HepG2 (cell line): ENCODE results near the gene TBC1D19. TPM values are rescaled to one million over a fixed set of nuclear protein-coding genes. Genes with fewer than 3 reads are reported as not detected.

Experiments used
- ADNP ChIP-seq: sonication (generic); formaldehyde crosslinking; IDR thresholded peaks from 2 replicates; pipeline ENCODE4 v1.4.0; 2020; ENCODE audit warnings: missing genetic modification reagents
- AKAP8 ChIP-seq: sonication (generic); formaldehyde crosslinking; IDR thresholded peaks from 2 replicates; pipeline ENCODE4 v1.5.1; 2020; ENCODE audit warnings: mild to moderate bottlenecking, missing genetic modification reagents
- HNRNPK ChIP-seq: fragments of 200-400 bp; formaldehyde crosslinking; IDR thresholded peaks from 2 replicates; pipeline ENCODE4 v1.6.1; 2018; ENCODE audit warnings: low read length, low read depth, moderate library complexity, mild to moderate bottlenecking; ENCODE audit not compliant: poor library complexity, severe bottlenecking
- IKZF4 ChIP-seq: sonication (generic); formaldehyde crosslinking; IDR thresholded peaks from 2 replicates; pipeline ENCODE4 v1.5.1; 2020; ENCODE audit warnings: borderline replicate concordance, mild to moderate bottlenecking, low read depth, missing genetic modification reagents; ENCODE audit errors: not compliant biosample characterization
- MAX ChIP-seq: IDR thresholded peaks from 2 replicates; pipeline ENCODE4 v1.6.1; 2012; ENCODE audit warnings: inconsistent platforms
- MBD4 ChIP-seq: IDR thresholded peaks from 2 replicates; pipeline ENCODE4 v1.6.1; 2012; ENCODE audit warnings: low read length, inconsistent platforms, borderline replicate concordance
- SAFB2 ChIP-seq: sonication (generic); formaldehyde crosslinking; IDR thresholded peaks from 2 replicates; pipeline ENCODE4 v1.5.1; 2020; ENCODE audit warnings: missing genetic modification reagents, low read depth, mild to moderate bottlenecking, borderline replicate concordance
- TCF12 ChIP-seq, 2 experiments: fragments of 450-650 bp in 1 of 2; sonication (generic) in 1 of 2; formaldehyde crosslinking in 1 of 2; IDR thresholded peaks; 2 replicates each; pipeline versions ENCODE4 v1.6.1 to v1.8.0; 2017 to 2022; ENCODE audit warnings: antibody characterized with exemption in 1 of 2, mild to moderate bottlenecking in 1 of 2, missing genetic modification reagents in 1 of 2, moderate library complexity in 1 of 2
- YEATS4 ChIP-seq: sonication (generic); formaldehyde crosslinking; IDR thresholded peaks from 2 replicates; pipeline ENCODE4 v1.4.0; 2020; ENCODE audit warnings: missing genetic modification reagents, borderline replicate concordance
- ZNF230 ChIP-seq: sonication (generic); formaldehyde crosslinking; IDR thresholded peaks from 2 replicates; pipeline ENCODE4 v1.4.0; 2020; ENCODE audit warnings: mild to moderate bottlenecking, missing genetic modification reagents
- ZNF326 ChIP-seq: sonication (generic); formaldehyde crosslinking; IDR thresholded peaks from 2 replicates; pipeline ENCODE4 v1.4.0; 2020; ENCODE audit warnings: missing genetic modification reagents, borderline replicate concordance
- ZNF749 ChIP-seq: sonication (generic); formaldehyde crosslinking; IDR thresholded peaks from 2 replicates; pipeline ENCODE4 v1.8.0; 2022; ENCODE audit warnings: mild to moderate bottlenecking, missing genetic modification reagents, moderate library complexity, borderline replicate concordance
- polyA plus RNA-seq, 8 experiments: library from polyadenylated mRNA; depleted of rRNA in 3 of 8; stranded (reverse) in 7 of 8; unstranded in 1 of 8; fragments of >200 nt; fragmentation: Illumina TruSeq in 4 of 8; extraction: Trizol in 4 of 8; gene quantifications; 2 replicates each; pipeline versions ENCODE4 v1.2.1 to v1.2.3, GENCODE V29; 2011 to 2016; ENCODE audit warnings: low read depth in 4 of 8, missing spikeins in 1 of 8, mixed read lengths in 1 of 8; ENCODE audit not compliant: insufficient read depth in 1 of 8
- total RNA-seq, 5 experiments: library from RNA; depleted of rRNA; stranded (reverse); fragments of >200 nt; fragmentation: Illumina TruSeq; extraction: Trizol; gene quantifications; 2 replicates each; pipeline ENCODE4 v1.2.3, GENCODE V29; 2016; ENCODE audit warnings: low read depth in 1 of 5
- TF ChIP-seq, protein P1 (sequence below): sonication (generic); formaldehyde crosslinking; IDR thresholded peaks from 2 replicates; pipeline ENCODE4 v1.5.1; 2020; ENCODE audit warnings: mild to moderate bottlenecking, missing genetic modification reagents, borderline replicate concordance
- TF ChIP-seq, protein P2 (sequence below): sonication (generic); formaldehyde crosslinking; IDR thresholded peaks from 2 replicates; pipeline ENCODE4 v1.9.0; 2021; ENCODE audit warnings: missing genetic modification reagents, borderline replicate concordance

TBC1D19 gene
- total and polyA plus RNA-seq, 2 of the 13 experiments (the other 11 are each of a cell fraction or from before 2014, with no cell fraction given), result 1.6 to 3.5 TPM

DNA sequence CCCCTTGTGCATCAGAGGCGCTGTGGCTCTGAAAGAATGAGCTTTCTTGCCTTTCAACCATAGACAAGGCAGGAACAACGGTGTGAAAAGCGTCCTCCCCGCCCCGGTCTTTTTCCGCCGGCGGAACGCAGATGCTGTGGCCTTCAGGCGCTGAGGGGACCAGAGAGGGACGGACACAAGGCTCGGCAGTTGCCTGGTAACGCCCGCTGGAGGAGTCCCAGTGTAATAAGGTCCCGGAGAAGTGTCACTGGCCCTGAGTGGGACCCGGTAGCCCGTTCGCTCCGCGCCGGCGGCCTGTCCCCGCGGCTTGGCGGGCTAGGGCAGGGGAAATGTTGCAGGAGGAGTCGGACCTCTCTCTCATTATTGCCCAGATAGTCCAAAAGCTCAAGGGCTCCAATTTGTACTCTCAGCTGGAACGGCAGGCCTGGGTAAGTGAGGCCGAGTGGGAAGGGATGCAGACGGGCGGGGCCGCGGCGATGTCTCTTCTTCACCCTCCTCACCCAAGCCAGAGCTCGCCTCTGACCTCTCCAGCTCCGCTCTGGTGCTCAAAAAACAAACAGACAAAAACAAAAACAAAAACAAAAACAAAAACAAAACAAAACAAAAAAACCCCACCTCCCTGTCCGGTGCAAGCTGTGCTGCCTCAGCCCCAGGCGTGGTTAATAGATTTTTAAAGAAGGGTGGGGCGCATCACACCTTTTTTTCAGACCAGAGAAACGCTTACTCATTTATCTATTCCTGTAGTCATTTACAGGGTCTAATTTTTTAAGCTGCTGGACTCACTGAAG, at the start of gene TBC1D19 (continued):
- TF ChIP-seq, protein P1, sequence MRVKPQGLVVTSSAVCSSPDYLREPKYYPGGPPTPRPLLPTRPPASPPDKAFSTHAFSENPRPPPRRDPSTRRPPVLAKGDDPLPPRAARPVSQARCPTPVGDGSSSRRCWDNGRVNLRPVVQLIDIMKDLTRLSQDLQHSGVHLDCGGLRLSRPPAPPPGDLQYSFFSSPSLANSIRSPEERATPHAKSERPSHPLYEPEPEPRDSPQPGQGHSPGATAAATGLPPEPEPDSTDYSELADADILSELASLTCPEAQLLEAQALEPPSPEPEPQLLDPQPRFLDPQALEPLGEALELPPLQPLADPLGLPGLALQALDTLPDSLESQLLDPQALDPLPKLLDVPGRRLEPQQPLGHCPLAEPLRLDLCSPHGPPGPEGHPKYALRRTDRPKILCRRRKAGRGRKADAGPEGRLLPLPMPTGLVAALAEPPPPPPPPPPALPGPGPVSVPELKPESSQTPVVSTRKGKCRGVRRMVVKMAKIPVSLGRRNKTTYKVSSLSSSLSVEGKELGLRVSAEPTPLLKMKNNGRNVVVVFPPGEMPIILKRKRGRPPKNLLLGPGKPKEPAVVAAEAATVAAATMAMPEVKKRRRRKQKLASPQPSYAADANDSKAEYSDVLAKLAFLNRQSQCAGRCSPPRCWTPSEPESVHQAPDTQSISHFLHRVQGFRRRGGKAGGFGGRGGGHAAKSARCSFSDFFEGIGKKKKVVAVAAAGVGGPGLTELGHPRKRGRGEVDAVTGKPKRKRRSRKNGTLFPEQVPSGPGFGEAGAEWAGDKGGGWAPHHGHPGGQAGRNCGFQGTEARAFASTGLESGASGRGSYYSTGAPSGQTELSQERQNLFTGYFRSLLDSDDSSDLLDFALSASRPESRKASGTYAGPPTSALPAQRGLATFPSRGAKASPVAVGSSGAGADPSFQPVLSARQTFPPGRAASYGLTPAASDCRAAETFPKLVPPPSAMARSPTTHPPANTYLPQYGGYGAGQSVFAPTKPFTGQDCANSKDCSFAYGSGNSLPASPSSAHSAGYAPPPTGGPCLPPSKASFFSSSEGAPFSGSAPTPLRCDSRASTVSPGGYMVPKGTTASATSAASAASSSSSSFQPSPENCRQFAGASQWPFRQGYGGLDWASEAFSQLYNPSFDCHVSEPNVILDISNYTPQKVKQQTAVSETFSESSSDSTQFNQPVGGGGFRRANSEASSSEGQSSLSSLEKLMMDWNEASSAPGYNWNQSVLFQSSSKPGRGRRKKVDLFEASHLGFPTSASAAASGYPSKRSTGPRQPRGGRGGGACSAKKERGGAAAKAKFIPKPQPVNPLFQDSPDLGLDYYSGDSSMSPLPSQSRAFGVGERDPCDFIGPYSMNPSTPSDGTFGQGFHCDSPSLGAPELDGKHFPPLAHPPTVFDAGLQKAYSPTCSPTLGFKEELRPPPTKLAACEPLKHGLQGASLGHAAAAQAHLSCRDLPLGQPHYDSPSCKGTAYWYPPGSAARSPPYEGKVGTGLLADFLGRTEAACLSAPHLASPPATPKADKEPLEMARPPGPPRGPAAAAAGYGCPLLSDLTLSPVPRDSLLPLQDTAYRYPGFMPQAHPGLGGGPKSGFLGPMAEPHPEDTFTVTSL (CRISPR knock-in tag), result no peak
- TF ChIP-seq, protein P2, sequence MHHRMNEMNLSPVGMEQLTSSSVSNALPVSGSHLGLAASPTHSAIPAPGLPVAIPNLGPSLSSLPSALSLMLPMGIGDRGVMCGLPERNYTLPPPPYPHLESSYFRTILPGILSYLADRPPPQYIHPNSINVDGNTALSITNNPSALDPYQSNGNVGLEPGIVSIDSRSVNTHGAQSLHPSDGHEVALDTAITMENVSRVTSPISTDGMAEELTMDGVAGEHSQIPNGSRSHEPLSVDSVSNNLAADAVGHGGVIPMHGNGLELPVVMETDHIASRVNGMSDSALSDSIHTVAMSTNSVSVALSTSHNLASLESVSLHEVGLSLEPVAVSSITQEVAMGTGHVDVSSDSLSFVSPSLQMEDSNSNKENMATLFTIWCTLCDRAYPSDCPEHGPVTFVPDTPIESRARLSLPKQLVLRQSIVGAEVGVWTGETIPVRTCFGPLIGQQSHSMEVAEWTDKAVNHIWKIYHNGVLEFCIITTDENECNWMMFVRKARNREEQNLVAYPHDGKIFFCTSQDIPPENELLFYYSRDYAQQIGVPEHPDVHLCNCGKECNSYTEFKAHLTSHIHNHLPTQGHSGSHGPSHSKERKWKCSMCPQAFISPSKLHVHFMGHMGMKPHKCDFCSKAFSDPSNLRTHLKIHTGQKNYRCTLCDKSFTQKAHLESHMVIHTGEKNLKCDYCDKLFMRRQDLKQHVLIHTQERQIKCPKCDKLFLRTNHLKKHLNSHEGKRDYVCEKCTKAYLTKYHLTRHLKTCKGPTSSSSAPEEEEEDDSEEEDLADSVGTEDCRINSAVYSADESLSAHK (CRISPR knock-in tag), result peak; percentile 37; the same call in 1 of the 2 replicates
- TF ChIP-seq ZNF230 (CRISPR knock-in tag) (no peak), MAX (peak; percentile 83), SAFB2 (CRISPR knock-in tag) (no peak), ZNF326 (CRISPR knock-in tag) (no peak), AKAP8 (CRISPR knock-in tag) (no peak), HNRNPK (no peak), ZNF749 (no peak), MBD4 (no peak), ADNP (CRISPR knock-in tag) (no peak; the same call in 1 of the 2 replicates), TCF12 (IDR thresholded peaks at IDR 0.05) (no peak), TCF12 (CRISPR knock-in tag; IDR thresholded peaks at IDR 0.05) (no peak), IKZF4 (CRISPR knock-in tag) (peak; percentile 63), YEATS4 (CRISPR knock-in tag) (peak; percentile 97)
